Kidney epithelial cell (primary cell): ENCODE measurements around the gene CLRN3. TPM values are rescaled to one million over a fixed set of nuclear protein-coding genes. Genes with fewer than 3 reads are reported as not detected.

ENCODE experiments used
- DNase-seq: peaks from one replicate; pipeline ENCODE4 v3.0.0-alpha.2; 2010; ENCODE audit warnings: low read depth
- H3K27me3 ChIP-seq: 2 replicates; pipeline ENCODE4 v1.6.0; 2011; ENCODE audit warnings: low read length; ENCODE audit not compliant: control insufficient read depth, insufficient read depth
- H3K36me3 ChIP-seq: 2 replicates; pipeline ENCODE4 v1.5.1; 2011; ENCODE audit warnings: low read length; ENCODE audit not compliant: control insufficient read depth, insufficient read depth
- H3K4me3 ChIP-seq: 2 replicates; pipeline ENCODE4 v1.5.1; 2011; ENCODE audit warnings: low read depth, mild to moderate bottlenecking, control low read depth, low read length
- total RNA-seq: library from RNA; depleted of rRNA; stranded (reverse); fragments of >200 nt; gene quantifications from 2 replicates; pipeline ENCODE4 v1.2.3, GENCODE V29; 2015
- TF ChIP-seq, protein P1 (sequence below): IDR thresholded peaks from 2 replicates; pipeline ENCODE4 v1.5.1; 2011; ENCODE audit warnings: mild to moderate bottlenecking, moderate library complexity, low read length, control low read depth, inconsistent platforms; ENCODE audit not compliant: insufficient read depth, poor library complexity, severe bottlenecking

The CLRN3 gene, protein sequence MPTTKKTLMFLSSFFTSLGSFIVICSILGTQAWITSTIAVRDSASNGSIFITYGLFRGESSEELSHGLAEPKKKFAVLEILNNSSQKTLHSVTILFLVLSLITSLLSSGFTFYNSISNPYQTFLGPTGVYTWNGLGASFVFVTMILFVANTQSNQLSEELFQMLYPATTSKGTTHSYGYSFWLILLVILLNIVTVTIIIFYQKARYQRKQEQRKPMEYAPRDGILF
- total RNA-seq = not detected in 2 replicates

DNA sequence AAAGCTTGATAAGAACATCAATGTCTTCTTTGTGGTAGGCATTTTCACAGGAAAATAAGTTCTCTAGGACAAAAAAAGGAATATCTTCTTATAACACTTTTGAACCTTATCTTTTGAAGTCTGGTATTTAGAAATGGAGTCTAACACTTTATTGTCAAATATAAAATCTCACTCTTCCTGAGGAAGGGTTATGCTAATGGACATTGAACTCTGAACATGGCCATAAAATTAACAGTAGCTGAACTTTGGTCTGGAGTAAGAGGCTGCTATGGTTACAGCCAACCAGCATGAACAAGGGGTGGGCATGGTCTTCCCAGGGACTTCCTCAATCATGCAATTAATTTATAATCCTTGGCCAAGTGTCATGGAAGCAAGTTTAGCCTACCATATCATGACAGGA, at the start of gene CLRN3:
TSS of gene CLRN3 (minus strand) at position 199 of the 400 bp plus-strand sequence. CDS start at position 42, 157 bp downstream.
- Histone ChIP-seq H3K27me3 (no peaks in the 10 kb centered on the region), H3K36me3 (no peaks in the 10 kb centered on the region), H3K4me3 (no peak within 1 kb of the TSS)
- TF ChIP-seq, protein P1, sequence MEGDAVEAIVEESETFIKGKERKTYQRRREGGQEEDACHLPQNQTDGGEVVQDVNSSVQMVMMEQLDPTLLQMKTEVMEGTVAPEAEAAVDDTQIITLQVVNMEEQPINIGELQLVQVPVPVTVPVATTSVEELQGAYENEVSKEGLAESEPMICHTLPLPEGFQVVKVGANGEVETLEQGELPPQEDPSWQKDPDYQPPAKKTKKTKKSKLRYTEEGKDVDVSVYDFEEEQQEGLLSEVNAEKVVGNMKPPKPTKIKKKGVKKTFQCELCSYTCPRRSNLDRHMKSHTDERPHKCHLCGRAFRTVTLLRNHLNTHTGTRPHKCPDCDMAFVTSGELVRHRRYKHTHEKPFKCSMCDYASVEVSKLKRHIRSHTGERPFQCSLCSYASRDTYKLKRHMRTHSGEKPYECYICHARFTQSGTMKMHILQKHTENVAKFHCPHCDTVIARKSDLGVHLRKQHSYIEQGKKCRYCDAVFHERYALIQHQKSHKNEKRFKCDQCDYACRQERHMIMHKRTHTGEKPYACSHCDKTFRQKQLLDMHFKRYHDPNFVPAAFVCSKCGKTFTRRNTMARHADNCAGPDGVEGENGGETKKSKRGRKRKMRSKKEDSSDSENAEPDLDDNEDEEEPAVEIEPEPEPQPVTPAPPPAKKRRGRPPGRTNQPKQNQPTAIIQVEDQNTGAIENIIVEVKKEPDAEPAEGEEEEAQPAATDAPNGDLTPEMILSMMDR = no peak
- DNase-seq = no peak

DNA sequence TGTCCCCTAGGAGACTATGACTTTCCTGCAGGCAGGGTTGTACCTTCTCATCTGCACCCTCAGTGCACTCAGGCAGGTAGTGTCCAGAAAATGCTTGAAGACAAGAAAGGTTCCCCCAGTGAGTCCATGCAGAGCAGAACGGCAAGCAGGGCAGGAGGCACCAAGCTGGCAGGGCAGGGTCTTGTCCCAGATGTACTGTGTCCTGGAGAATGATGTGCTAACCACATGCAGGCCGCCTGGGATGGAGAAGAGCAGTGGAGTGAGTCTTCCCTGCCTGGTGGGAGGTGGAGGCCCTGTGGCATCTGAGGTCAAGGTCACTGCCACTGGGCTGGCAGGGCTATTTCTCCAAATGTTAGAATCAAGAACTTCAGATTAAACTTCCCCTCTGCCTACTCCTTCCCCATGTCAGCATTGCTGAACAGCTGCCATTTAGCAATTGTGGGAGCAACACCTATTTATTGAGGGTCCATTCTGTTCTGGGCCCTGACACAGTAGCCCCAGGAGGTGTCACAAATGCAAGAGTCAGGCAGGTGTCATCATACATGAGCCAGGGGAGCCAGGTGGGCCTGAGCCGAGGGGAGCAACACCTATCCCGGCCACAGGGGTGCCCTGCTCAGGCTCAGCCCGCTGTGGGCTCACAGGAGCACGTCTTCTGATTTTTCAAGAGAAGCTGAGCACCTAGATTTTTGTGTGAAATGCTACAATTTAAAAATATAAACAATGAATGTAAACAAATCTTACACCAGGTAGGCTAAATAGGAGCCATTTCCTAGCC, 48.3 kb upstream of the CLRN3 start:
- Histone ChIP-seq H3K36me3 (no peaks in the 10 kb centered on the region), H3K4me3 (no peak overlapping the region), H3K27me3 (no peaks in the 10 kb centered on the region)
- TF ChIP-seq, protein P1 = no peak
- DNase-seq = no peak

DNA sequence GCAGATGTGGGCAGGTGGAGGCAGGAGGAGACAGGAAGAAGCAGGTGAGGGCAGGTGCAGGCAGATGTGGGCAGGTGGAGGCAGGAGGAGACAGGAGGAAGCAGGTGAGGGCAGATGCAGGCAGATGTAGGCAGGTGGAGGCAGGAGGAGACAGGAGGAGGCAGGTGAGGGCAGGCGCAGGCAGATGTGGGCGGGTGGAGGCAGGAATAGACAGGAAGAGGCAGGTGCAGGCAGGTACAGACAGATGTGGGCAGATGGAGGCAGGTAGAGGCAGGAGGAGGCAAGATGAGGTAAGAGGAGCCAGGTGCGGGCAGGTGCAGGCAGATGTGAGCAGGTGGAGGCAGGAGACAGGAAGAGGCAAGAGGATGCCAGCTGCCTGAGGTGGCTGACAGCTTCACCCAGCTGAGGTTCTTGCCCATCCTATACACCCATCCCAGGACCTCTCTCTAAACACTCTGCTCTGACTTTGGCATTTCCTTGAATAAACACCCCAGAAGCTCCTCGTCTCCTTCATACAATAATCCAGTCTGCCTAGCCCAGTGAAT, 47.1 kb upstream of the CLRN3 start:
- Histone ChIP-seq H3K4me3 (no peak overlapping the region), H3K27me3 (no peaks in the 10 kb centered on the region), H3K36me3 (no peaks in the 10 kb centered on the region)
- TF ChIP-seq, protein P1 = no peak
- DNase-seq = no peak

DNA sequence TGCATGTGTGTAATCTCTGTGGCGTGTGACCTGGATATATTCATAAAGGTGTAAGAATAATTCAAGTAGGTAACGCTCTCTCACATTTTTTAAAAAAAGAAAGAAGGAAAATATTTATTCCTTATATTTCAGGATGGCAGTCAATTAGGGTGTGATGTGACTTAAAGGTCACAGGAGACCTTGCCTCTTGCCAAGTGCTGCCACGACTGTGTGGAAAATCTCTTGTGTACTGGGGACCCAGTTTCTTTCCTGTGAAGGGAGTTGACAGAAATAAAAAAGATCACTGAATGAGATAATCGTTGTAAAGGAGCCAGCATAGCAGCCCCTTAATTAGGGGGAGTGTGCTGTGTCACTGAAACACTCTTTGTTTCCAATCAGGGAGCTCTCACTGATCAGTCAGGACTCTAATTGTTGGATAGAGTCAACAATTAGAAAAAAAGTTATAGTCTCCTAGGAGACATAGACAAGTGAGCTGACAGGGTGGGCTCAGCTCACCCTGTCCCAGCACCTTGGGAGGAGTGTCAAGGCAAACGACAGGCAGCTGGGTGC, 45.2 kb upstream of the CLRN3 start:
- Histone ChIP-seq H3K36me3 (no peaks in the 10 kb centered on the region), H3K4me3 (no peak overlapping the region), H3K27me3 (no peaks in the 10 kb centered on the region)
- TF ChIP-seq, protein P1 = no peak
- no peak for DNase-seq

DNA sequence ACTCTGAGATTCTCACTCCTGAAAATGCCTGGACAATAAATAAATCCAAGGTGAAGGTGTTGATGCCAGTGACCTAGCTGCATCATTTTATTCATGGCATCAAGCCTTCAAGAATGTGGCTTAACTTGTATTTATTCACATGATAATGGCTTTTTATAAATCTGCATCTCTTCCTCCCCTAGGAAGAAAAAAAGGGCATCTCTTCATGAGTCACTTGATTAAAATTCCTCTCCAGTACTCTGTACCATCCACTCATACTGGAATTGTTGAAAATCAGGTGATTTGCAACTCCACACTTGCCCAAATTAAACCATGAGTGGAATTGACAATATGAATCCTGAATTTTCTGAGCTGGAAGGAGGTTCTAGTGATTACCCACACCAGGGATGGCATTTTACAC, 44.3 kb upstream of the CLRN3 start:
- no peaks in the 10 kb centered on the region for H3K36me3 ChIP-seq
- no peaks in the 10 kb centered on the region for H3K27me3 ChIP-seq
- DNase-seq = no peak
- TF ChIP-seq, protein P1 = no peak
- H3K4me3 ChIP-seq = no peak overlapping the region
